ENCODE measurements around the gene SHMT2. TPM values are rescaled to one million over a fixed set of nuclear protein-coding genes. Genes with fewer than 3 reads are reported as not detected.

The SHMT2 gene
- total RNA-seq, 1 donor from 2014 or later, result 118 TPM

DNA sequence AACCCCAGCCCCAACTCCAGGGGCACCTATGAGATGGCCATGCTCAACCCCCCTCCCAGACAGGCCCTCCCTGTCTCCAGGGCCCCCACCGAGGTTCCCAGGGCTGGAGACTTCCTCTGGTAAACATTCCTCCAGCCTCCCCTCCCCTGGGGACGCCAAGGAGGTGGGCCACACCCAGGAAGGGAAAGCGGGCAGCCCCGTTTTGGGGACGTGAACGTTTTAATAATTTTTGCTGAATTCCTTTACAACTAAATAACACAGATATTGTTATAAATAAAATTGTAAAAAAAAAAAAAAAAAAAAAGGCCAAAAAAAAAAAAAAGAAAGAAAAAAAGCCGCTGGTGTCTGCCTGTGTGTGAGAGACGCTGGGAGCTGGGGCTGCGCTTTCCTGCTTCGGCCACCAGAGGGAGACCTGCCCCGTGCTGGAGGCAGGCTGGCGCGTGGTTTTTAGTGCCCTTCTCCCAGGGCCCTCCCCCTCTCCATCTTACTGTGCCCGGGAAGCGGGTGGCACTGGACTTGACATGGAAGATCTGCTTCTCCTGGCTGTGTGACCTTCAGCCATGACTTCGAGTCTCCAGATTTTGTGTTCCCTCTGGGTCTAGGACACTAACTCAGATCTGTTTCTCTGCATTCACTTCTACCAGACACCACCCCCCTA lies 16.3 kb upstream of the SHMT2 start:
- DNase-seq (ENCODE audit: low read depth), result peak; percentile 9
- no peak overlapping the region for H3K4me3 ChIP-seq (ENCODE audit: low read depth, low read length)
- TF ChIP-seq CTCF (conservative IDR thresholded peaks at IDR 0.05; ENCODE audit: low read depth, low read length), result peak; percentile 96

GRCh38 chr12:57213763-57214397 lies 15.6 kb upstream of the SHMT2 start:
- TF ChIP-seq CTCF (conservative IDR thresholded peaks at IDR 0.05; ENCODE audit: low read depth, low read length), result no peak
- no peak for DNase-seq (ENCODE audit: low read depth)

GRCh38 chr12:57214398-57214781 lies 15.1 kb upstream of the SHMT2 start:
- peak; percentile 74 for TF ChIP-seq CTCF (conservative IDR thresholded peaks at IDR 0.05; ENCODE audit: low read depth, low read length)
- DNase-seq (ENCODE audit: low read depth), result no peak
- H3K4me3 ChIP-seq (ENCODE audit: low read depth, low read length), result no peak overlapping the region

More at GRCh38 chr12:57213763-57214397, 15.6 kb upstream of the SHMT2 start:
- no peak overlapping the region for H3K4me3 ChIP-seq (ENCODE audit: low read depth, low read length)

DNA sequence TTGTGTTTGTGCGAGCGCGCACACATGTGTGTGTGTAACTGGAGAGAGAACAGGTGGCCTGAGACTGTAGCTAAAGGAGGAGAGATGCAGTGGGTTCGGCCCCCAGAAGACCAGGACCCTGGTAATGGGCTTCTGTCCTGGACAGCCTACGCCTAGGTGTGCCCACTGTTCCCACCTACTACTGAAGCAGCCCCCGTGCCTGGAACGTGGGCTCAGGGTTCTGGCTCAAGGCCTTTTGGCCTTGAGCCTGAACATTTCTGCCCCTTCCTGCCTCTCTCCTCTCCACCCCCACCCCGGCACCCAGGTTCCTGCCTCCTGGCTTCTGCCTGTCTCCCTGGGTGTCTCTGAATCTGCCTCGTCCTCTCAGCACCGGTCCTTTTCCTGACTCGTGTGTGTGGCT lies 14.4 kb upstream of the SHMT2 start:
- no peak for DNase-seq (ENCODE audit: low read depth)
- TF ChIP-seq CTCF (conservative IDR thresholded peaks at IDR 0.05; ENCODE audit: low read depth, low read length), result no peak
- no peak overlapping the region for H3K4me3 ChIP-seq (ENCODE audit: low read depth, low read length)

DNA sequence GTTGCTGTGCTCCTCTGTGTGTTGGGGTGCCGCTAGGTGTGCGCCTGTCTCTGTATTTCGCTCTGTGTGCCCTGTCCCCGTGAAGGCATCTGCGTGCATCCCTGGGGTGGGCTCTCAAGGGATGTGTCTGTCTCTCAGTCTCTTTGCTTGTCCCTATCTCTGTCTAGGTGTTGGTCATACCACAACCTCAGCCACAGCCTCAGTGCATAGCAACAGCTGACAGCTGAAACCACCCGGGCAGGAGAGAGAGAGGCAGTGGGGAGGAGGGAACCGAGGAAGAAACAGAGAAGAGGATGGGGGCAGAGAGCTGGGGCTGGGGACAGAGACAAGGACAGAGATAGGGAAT lies 13.9 kb upstream of the SHMT2 start:
- no peak for DNase-seq (ENCODE audit: low read depth)
- TF ChIP-seq CTCF (conservative IDR thresholded peaks at IDR 0.05; ENCODE audit: low read depth, low read length), result no peak
- no peak overlapping the region for H3K4me3 ChIP-seq (ENCODE audit: low read depth, low read length)

DNA sequence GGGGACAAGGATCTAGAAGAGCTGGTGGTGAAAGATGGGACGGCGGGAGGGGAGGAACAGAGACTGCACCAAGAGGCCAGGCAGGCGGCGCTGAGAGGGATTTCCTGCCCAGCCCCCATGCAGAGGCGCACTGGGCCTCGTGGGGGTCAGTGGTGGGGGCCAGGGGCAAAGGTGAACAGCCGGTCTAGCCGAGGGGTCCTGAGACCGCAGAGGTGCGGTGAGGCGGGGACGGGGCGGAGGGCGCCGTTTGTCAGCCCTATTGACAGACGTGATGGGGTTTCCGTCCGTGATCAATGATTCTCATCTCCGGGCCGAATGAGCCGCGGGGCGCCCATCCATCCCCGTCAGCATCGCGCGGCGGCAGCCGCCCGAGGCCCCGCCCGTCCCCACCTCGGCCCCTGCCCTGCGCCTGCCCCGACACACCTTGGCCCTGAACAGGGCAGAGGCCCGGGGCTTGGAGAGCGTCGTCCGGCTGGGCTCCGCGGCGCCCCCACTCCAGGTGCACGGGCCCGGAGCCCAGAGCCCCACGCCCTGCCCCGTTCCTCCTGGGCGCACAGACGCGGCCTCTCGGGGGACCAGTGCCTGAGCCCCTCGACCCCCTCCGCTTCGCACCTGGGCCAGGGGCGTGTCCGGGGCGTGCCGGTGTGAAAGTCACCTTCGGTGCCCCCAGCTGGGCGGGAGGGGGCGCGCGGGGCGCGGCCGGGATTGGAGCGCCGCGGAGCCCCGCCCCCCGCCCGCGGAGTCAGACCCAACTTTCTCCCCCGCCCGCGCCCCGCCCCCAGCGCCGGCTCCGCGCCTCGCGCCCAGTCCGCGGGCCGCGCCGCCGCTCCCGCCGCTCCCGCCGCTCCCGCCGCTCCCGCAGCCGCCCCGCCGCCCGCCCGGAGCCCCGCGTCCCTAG lies 13.2 kb upstream of the SHMT2 start, which contains the start of gene NXPH4:
Gene NXPH4, plus strand, starts transcription at position 781 of the 898 bp plus-strand sequence. CDS start 176 bp downstream, outside the sequence.
- TF ChIP-seq CTCF (conservative IDR thresholded peaks at IDR 0.05; ENCODE audit: low read depth, low read length), result no peak
- H3K4me3 ChIP-seq (ENCODE audit: low read depth, low read length), result peak within 1 kb of the TSS; percentile 35
- no peak for DNase-seq (ENCODE audit: low read depth)
